Activated CD8-positive, alpha-beta memory T cell treated with anti-CD3 and anti-CD28 coated beads, Interleukin-2, amount 50 U/mL, for 1 hour (primary cell): ENCODE data around the gene TMEM88.

Source experiments
- DNase-seq: peaks from one replicate; pipeline ENCODE4 v3.0.0-alpha.2; 2020; ENCODE audit errors: extremely low read depth

Gene TMEM88

GRCh38 chr17:7833011-7833794 is 21.7 kb upstream of the TMEM88 start:
- DNase-seq, result no peak

GRCh38 chr17:7833795-7834541 is 20.9 kb upstream of the TMEM88 start, which contains the start of gene KDM6B:
Gene KDM6B, plus strand, starts transcription at chr17:7834217. Its CDS starts 11,338 bp downstream, at chr17:7845555.
- DNase-seq, result no peak

GRCh38 chr17:7834542-7834956 is 20.3 kb upstream of the TMEM88 start:
- DNase-seq, result no peak

- peak; percentile 83 for DNase-seq
These were observed 19.7 kb upstream of the TMEM88 start for GRCh38 chr17:7834957-7835813.

- DNase-seq, result no peak
These were observed 18.9 kb upstream of the TMEM88 start for GRCh38 chr17:7835814-7836595.

GRCh38 chr17:7836596-7837407 is 18.1 kb upstream of the TMEM88 start:
- no peak for DNase-seq

- no peak for DNase-seq
These were observed 17.3 kb upstream of the TMEM88 start for GRCh38 chr17:7837408-7838088.

GRCh38 chr17:7838090-7839075 is 16.5 kb upstream of the TMEM88 start:
- no peak for DNase-seq

GRCh38 chr17:7839190-7839875 is 15.5 kb upstream of the TMEM88 start:
- DNase-seq, result no peak

GRCh38 chr17:7839876-7840261 is 15.0 kb upstream of the TMEM88 start:
- no peak for DNase-seq

GRCh38 chr17:7840441-7840840 is 14.4 kb upstream of the TMEM88 start:
- DNase-seq, result no peak

GRCh38 chr17:7840875-7841274 is 14.0 kb upstream of the TMEM88 start:
- no peak for DNase-seq

GRCh38 chr17:7841396-7841914 is 13.4 kb upstream of the TMEM88 start:
- peak; percentile 95 for DNase-seq

- no peak for DNase-seq
These were observed 12.9 kb upstream of the TMEM88 start for GRCh38 chr17:7841915-7842379.

GRCh38 chr17:7842380-7843256 is 12.2 kb upstream of the TMEM88 start:
- peak; percentile 99 for DNase-seq

- no peak for DNase-seq
These were observed 11.7 kb upstream of the TMEM88 start for GRCh38 chr17:7843257-7843535.
